GM23338 (cell line): ENCODE data around the gene HPCA. TPM values are rescaled to one million over a fixed set of nuclear protein-coding genes. Genes with fewer than 3 reads are reported as not detected.

Experiments
- ATAC-seq: fragments of 200-7000 bp; cut with Tn5 transposase; 3 replicates; pipeline ENCODE4 v1.9.1; 2020
- DNase-seq: peaks from one replicate; pipeline ENCODE4 v3.0.0-alpha.2; 2015; ENCODE audit warnings: low spot score
- H2AFZ ChIP-seq: fragments of 200-600 bp; sonication (generic); 2 replicates; pipeline ENCODE4 v1.8.0; 2016; ENCODE audit warnings: antibody characterized with exemption, mild to moderate bottlenecking, moderate library complexity
- H3F3A ChIP-seq: fragments of 200-600 bp; sonication (generic); replicated peaks from 2 replicates; pipeline ENCODE4 v1.8.0; 2017; ENCODE audit warnings: antibody characterized with exemption, mixed run types, low read depth
- H3K27ac ChIP-seq: fragments of 200-600 bp; sonication (generic); 2 replicates; pipeline ENCODE4 v1.6.1; 2016; ENCODE audit warnings: low read depth
- H3K27me3 ChIP-seq: fragments of 200-600 bp; sonication (generic); 2 replicates; pipeline ENCODE4 v1.8.0; 2016; ENCODE audit warnings: mild to moderate bottlenecking, mixed run types, moderate library complexity; ENCODE audit not compliant: insufficient read depth
- H3K36me3 ChIP-seq: fragments of 200-600 bp; sonication (generic); 2 replicates; pipeline ENCODE4 v1.8.0; 2016; ENCODE audit warnings: mild to moderate bottlenecking; ENCODE audit not compliant: insufficient read depth
- H3K4me1 ChIP-seq: fragments of 200-600 bp; sonication (generic); 2 replicates; pipeline ENCODE4 v1.8.0; 2016; ENCODE audit warnings: mild to moderate bottlenecking, moderate library complexity; ENCODE audit not compliant: insufficient read depth
- H3K4me2 ChIP-seq: fragments of 200-600 bp; sonication (generic); 2 replicates; pipeline ENCODE4 v1.7.1; 2017; ENCODE audit warnings: mixed run types
- H3K4me3 ChIP-seq: fragments of 200-600 bp; sonication (generic); 2 replicates; pipeline ENCODE4 v1.6.1; 2016; ENCODE audit warnings: mixed run types
- H3K79me2 ChIP-seq: fragments of 200-600 bp; sonication (generic); replicated peaks from 2 replicates; pipeline ENCODE4 v1.8.0; 2017; ENCODE audit warnings: mild to moderate bottlenecking; ENCODE audit not compliant: insufficient read depth
- H3K9me2 ChIP-seq: fragments of 200-600 bp; sonication (generic); 2 replicates; pipeline ENCODE4 v1.8.0; 2017; ENCODE audit not compliant: insufficient read depth
- H4K20me1 ChIP-seq: fragments of 200-600 bp; sonication (generic); replicated peaks from 2 replicates; pipeline ENCODE4 v1.8.0; 2017; ENCODE audit warnings: mild to moderate bottlenecking; ENCODE audit not compliant: insufficient read depth
- H3K27ac Mint-ChIP-seq: 2 replicates; pipeline ENCODE4 v1.8.0; 2020; ENCODE audit warnings: inconsistent platforms, mild to moderate bottlenecking, moderate library complexity, mixed read lengths
- H3K27me3 Mint-ChIP-seq: 3 replicates; pipeline ENCODE4 v1.8.0; 2022; ENCODE audit warnings: low read depth, mild to moderate bottlenecking, moderate library complexity, mixed read lengths, inconsistent platforms; ENCODE audit not compliant: insufficient read depth, poor library complexity
- H3K36me3 Mint-ChIP-seq: 3 replicates; pipeline ENCODE4 v1.8.0; 2021; ENCODE audit warnings: low read depth, mild to moderate bottlenecking, inconsistent platforms, moderate library complexity, mixed read lengths
- H3K4me1 Mint-ChIP-seq: 3 replicates; pipeline ENCODE4 v1.8.0; 2020; ENCODE audit warnings: mild to moderate bottlenecking, inconsistent platforms, mixed read lengths
- H3K4me3 Mint-ChIP-seq: 3 replicates; pipeline ENCODE4 v1.8.0; 2021; ENCODE audit warnings: moderate library complexity, mild to moderate bottlenecking, inconsistent platforms, mixed read lengths
- H3K9me3 Mint-ChIP-seq: 3 replicates; pipeline ENCODE4 v1.8.0; 2020; ENCODE audit warnings: moderate library complexity, mild to moderate bottlenecking, inconsistent platforms, mixed read lengths
- CREB1 ChIP-seq: fragments of 250-450 bp; sonication (Bioruptor Pico); IDR thresholded peaks from 2 replicates; pipeline ENCODE4 v1.5.0; 2020; ENCODE audit warnings: low read depth, mild to moderate bottlenecking, moderate library complexity
- EZH2 ChIP-seq: fragments of 200-600 bp; sonication (generic); IDR thresholded peaks from one replicate; pipeline ENCODE4 v1.8.0; 2017; ENCODE audit warnings: antibody characterized with exemption, mild to moderate bottlenecking, low read depth; ENCODE audit not compliant: unreplicated experiment
- EZH2phosphoT487 ChIP-seq: fragments of 200-600 bp; sonication (generic); IDR thresholded peaks from one replicate; pipeline ENCODE4 v1.8.1; 2018; ENCODE audit warnings: antibody characterized with exemption; ENCODE audit not compliant: unreplicated experiment
- JUNB ChIP-seq: IDR thresholded peaks from one replicate; pipeline ENCODE4 v1.6.1; 2016; ENCODE audit warnings: antibody characterized with exemption; ENCODE audit not compliant: unreplicated experiment
- NANOG ChIP-seq: IDR thresholded peaks from 2 replicates; pipeline ENCODE4 v1.6.1; 2016; ENCODE audit warnings: antibody characterized with exemption, borderline replicate concordance
- POLR2AphosphoS5 ChIP-seq: IDR thresholded peaks from 2 replicates; pipeline ENCODE4 v1.6.1; 2016; ENCODE audit warnings: antibody characterized with exemption, low read depth
- ZNF114 ChIP-seq: fragments of 250-450 bp; sonication (Bioruptor Pico); IDR thresholded peaks from 2 replicates; pipeline ENCODE4 v1.5.0; 2020; ENCODE audit warnings: mild to moderate bottlenecking, moderate library complexity
- ZNF331 ChIP-seq: fragments of 250-450 bp; sonication (Bioruptor Pico); IDR thresholded peaks from 2 replicates; pipeline ENCODE4 v1.5.0; 2020; ENCODE audit warnings: low read depth, mild to moderate bottlenecking, moderate library complexity
- polyA plus RNA-seq: library from polyadenylated mRNA; unstranded; fragments of >200 nt; fragmentation: Nextera tagmentation; extraction: Ambion mirVana; gene quantifications from 2 replicates; pipeline ENCODE4 v1.2.1, GENCODE V29; 2016
- total RNA-seq: library from RNA; depleted of rRNA; stranded (reverse); fragments of >200 nt; shearing (Covaris generic); gene quantifications from 2 replicates; pipeline ENCODE4 v1.2.3, GENCODE V29; 2014
- TF ChIP-seq, protein P1 (sequence below): IDR thresholded peaks from one replicate; pipeline ENCODE4 v1.6.1; 2018; ENCODE audit warnings: antibody characterized with exemption; ENCODE audit not compliant: unreplicated experiment
- TF ChIP-seq, protein P2 (sequence below): fragments of 250-450 bp; sonication (Bioruptor Pico); IDR thresholded peaks from 2 replicates; pipeline ENCODE4 v1.5.0; 2020; ENCODE audit warnings: mild to moderate bottlenecking, moderate library complexity

Gene HPCA
- total and polyA plus RNA-seq, 2 experiments from 2014 or later: 0.35 to 0.82 TPM

DNA sequence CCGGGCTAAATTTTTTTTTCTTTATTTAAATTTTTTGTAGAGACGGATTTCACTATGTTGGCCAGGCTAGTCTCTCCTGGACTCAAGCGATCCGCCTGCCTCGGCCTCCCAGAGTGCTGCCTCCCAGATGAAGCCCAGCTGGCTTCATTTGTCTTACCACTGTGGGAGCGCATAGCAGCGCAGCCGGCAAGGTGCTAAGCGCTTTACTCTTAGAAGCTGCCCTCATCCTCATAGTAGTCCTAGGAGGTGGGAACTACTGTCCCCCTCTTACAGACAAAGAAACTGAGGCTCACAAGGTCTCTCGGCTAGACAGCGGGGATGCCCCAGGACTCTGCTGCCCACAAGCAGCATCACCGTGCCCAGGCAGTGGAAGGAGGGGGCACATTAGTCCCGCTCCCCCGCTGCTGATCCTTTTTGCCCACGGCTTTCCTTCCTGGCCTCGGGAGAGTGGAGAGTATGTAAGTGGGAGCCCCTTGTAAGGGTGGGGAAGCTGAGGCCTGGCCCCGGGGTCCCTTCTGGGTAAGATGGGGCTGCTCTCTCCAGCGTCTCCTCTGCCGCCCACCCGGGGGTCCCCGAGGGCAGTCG, 14.2 kb downstream of the HPCA start:
- ATAC-seq (peak; percentile 64), DNase-seq (no peak)
- Mint-ChIP-seq H3K9me3 (no peaks in the 10 kb centered on the region), H3K27me3 (peaks cover 46% of the 10 kb centered on the region), H3K4me3 (peak overlapping the region; percentile 73), H3K4me1 (peaks cover 10% of the 10 kb centered on the region), H3K36me3 (no peaks in the 10 kb centered on the region; the same call in 2 of the 3 replicates), H3K27ac (no peak overlapping the region)
- Histone ChIP-seq H3K4me1 (peaks cover 7% of the 10 kb centered on the region; the same call in 1 of the 2 replicates), H3K27me3 (peaks cover 53% of the 10 kb centered on the region), H3K9me2 (no peaks in the 10 kb centered on the region), H4K20me1 (no peaks in the 10 kb centered on the region), H3K79me2 (no peaks in the 10 kb centered on the region), H3K36me3 (no peaks in the 10 kb centered on the region), H3K27ac (no peak overlapping the region), H3K4me2 (peak overlapping the region; percentile 80), H3F3A (no peaks in the 10 kb centered on the region), H3K4me3 (peak overlapping the region; percentile 59), H2AFZ (peak overlapping the region; percentile 84)
- TF ChIP-seq POLR2AphosphoS5: no peak
- TF ChIP-seq NANOG: no peak
- TF ChIP-seq EZH2: peak; percentile 28

DNA sequence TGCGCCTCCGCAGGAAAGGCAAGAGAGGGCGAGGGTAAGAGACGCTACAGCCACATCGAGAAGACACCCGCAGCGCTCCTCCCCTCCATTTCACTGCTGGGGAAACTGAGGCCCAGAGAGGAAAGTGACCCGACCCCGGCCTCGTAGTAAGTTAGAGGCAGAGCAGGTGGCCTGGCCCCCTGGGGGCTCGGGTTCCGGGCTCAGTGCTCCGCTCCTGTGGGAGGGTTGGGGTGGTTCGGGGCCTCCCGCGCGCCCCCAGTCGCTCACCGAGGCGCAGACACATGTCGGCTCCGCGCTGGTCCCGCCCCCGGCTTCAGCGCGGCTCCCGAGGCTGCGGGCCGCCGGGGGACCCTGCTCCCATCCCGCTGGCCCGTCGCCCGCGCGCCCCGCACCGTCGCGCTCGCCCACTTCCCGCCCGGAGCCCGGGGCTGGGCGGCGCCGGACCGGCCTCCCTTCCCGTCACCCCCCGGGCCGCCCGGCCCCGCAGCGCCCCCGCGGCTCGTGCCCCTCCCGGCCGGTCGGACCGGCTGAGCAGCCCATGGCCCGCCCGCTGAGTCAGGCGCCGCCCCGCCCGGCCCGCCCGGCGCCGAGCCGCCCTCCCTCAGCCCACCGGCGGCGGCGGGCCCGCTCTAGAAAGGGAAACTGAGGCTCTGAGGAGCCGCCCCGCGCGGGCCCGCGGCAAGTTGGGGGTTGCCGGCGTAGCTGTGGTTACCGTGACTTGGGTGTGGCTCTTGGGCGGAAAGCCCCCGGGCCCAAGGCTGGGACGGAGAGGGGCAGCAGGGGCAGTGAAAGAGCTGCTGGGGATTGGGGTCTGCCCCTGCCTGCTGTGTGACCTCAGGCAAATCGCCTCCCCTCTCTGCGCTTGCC, 14.9 kb downstream of the HPCA start, which contains the start of gene TMEM54:
TSS of gene TMEM54 (minus strand) at position 434 of the 867 bp plus-strand sequence. CDS start at position 283, 151 bp downstream.
- Histone ChIP-seq H2AFZ (peak within 1 kb of the TSS; percentile 84), H3K27me3 (peaks cover 53% of the 10 kb centered on the region), H3K4me3 (peak within 1 kb of the TSS; percentile 65), H3K36me3 (no peaks in the 10 kb centered on the region), H4K20me1 (no peaks in the 10 kb centered on the region), H3F3A (no peaks in the 10 kb centered on the region), H3K79me2 (no peaks in the 10 kb centered on the region), H3K4me1 (peaks cover 7% of the 10 kb centered on the region; the same call in 1 of the 2 replicates), H3K4me2 (peak within 1 kb of the TSS; percentile 82), H3K27ac (no peak within 1 kb of the TSS), H3K9me2 (no peaks in the 10 kb centered on the region)
- peaks cover 44% of the 10 kb centered on the region for H3K27me3 Mint-ChIP-seq
- no peaks in the 10 kb centered on the region for H3K9me3 Mint-ChIP-seq
- peak; percentile 62 for DNase-seq
- no peak within 1 kb of the TSS for H3K27ac Mint-ChIP-seq
- H3K4me1 Mint-ChIP-seq: peaks cover 7% of the 10 kb centered on the region; the same call in 2 of the 3 replicates
- peak; percentile 72 for ATAC-seq
- no peaks in the 10 kb centered on the region; the same call in 2 of the 3 replicates for H3K36me3 Mint-ChIP-seq
- H3K4me3 Mint-ChIP-seq: peak within 1 kb of the TSS; percentile 79
- peak; percentile 56 for TF ChIP-seq EZH2
- TF ChIP-seq JUNB: no peak
- TF ChIP-seq, protein P1, sequence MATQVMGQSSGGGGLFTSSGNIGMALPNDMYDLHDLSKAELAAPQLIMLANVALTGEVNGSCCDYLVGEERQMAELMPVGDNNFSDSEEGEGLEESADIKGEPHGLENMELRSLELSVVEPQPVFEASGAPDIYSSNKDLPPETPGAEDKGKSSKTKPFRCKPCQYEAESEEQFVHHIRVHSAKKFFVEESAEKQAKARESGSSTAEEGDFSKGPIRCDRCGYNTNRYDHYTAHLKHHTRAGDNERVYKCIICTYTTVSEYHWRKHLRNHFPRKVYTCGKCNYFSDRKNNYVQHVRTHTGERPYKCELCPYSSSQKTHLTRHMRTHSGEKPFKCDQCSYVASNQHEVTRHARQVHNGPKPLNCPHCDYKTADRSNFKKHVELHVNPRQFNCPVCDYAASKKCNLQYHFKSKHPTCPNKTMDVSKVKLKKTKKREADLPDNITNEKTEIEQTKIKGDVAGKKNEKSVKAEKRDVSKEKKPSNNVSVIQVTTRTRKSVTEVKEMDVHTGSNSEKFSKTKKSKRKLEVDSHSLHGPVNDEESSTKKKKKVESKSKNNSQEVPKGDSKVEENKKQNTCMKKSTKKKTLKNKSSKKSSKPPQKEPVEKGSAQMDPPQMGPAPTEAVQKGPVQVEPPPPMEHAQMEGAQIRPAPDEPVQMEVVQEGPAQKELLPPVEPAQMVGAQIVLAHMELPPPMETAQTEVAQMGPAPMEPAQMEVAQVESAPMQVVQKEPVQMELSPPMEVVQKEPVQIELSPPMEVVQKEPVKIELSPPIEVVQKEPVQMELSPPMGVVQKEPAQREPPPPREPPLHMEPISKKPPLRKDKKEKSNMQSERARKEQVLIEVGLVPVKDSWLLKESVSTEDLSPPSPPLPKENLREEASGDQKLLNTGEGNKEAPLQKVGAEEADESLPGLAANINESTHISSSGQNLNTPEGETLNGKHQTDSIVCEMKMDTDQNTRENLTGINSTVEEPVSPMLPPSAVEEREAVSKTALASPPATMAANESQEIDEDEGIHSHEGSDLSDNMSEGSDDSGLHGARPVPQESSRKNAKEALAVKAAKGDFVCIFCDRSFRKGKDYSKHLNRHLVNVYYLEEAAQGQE: no peak
- TF ChIP-seq ZNF331 (CRISPR knock-in tag): no peak
- TF ChIP-seq ZNF114 (CRISPR knock-in tag): no peak
- TF ChIP-seq, protein P2, sequence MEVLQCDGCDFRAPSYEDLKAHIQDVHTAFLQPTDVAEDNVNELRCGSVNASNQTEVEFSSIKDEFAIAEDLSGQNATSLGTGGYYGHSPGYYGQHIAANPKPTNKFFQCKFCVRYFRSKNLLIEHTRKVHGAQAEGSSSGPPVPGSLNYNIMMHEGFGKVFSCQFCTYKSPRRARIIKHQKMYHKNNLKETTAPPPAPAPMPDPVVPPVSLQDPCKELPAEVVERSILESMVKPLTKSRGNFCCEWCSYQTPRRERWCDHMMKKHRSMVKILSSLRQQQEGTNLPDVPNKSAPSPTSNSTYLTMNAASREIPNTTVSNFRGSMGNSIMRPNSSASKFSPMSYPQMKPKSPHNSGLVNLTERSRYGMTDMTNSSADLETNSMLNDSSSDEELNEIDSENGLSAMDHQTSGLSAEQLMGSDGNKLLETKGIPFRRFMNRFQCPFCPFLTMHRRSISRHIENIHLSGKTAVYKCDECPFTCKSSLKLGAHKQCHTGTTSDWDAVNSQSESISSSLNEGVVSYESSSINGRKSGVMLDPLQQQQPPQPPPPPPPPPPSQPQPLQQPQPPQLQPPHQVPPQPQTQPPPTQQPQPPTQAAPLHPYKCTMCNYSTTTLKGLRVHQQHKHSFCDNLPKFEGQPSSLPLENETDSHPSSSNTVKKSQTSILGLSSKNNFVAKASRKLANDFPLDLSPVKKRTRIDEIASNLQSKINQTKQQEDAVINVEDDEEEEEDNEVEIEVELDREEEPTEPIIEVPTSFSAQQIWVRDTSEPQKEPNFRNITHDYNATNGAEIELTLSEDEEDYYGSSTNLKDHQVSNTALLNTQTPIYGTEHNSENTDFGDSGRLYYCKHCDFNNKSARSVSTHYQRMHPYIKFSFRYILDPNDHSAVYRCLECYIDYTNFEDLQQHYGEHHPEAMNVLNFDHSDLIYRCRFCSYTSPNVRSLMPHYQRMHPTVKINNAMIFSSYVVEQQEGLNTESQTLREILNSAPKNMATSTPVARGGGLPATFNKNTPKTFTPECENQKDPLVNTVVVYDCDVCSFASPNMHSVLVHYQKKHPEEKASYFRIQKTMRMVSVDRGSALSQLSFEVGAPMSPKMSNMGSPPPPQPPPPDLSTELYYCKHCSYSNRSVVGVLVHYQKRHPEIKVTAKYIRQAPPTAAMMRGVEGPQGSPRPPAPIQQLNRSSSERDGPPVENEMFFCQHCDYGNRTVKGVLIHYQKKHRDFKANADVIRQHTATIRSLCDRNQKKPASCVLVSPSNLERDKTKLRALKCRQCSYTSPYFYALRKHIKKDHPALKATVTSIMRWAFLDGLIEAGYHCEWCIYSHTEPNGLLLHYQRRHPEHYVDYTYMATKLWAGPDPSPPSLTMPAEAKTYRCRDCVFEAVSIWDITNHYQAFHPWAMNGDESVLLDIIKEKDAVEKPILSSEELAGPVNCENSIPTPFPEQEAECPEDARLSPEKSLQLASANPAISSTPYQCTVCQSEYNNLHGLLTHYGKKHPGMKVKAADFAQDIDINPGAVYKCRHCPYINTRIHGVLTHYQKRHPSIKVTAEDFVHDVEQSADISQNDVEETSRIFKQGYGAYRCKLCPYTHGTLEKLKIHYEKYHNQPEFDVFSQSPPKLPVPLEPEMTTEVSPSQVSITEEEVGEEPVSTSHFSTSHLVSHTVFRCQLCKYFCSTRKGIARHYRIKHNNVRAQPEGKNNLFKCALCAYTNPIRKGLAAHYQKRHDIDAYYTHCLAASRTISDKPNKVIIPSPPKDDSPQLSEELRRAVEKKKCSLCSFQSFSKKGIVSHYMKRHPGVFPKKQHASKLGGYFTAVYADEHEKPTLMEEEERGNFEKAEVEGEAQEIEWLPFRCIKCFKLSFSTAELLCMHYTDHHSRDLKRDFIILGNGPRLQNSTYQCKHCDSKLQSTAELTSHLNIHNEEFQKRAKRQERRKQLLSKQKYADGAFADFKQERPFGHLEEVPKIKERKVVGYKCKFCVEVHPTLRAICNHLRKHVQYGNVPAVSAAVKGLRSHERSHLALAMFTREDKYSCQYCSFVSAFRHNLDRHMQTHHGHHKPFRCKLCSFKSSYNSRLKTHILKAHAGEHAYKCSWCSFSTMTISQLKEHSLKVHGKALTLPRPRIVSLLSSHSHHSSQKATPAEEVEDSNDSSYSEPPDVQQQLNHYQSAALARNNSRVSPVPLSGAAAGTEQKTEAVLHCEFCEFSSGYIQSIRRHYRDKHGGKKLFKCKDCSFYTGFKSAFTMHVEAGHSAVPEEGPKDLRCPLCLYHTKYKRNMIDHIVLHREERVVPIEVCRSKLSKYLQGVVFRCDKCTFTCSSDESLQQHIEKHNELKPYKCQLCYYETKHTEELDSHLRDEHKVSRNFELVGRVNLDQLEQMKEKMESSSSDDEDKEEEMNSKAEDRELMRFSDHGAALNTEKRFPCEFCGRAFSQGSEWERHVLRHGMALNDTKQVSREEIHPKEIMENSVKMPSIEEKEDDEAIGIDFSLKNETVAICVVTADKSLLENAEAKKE (CRISPR knock-in tag): no peak
- TF ChIP-seq EZH2phosphoT487: no peak
- no peak for TF ChIP-seq CREB1
- TF ChIP-seq POLR2AphosphoS5: no peak; the same call in none of the 2 replicates
